Measurements from ENCODE around the gene HDLBP.

HDLBP gene

DNA sequence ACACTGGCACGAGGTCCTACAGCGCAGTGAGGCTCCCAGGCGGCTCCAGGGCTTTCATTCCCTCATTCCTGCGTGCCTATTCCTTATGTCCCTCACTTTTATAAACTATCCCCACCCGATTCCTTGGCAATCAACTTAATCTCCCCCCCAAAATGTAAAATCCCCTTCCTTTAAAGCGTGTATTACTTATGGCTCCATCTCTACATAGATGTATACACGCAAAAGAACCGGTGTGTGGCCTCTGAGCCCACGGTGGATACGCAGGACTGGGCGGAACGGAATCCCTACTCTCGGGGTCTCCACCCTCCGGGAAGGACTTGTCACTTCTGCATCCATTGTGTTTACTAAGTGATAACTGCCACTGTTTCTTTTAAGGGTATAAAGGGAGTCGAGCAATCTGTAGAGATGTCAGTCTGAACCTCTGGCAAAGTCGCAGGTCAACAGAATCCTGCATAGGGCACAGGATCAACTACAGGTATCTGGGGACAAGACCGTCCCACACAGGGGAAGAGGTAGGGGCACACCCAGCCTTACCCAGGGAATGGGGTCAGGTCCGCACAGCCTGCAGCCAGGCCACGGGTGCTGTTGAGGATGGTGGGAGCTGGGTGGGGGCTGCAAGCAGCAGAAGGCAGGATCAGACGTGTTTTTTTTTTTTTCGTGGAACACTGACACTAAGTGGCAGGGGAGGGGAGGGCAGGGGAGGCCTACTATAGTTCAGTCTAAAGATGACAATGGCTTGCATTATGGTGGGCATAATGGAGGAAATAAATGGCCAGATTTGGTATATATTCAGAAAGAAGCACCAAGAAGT is 42.1 kb downstream of the HDLBP start:
- no peak for DNase-seq

- peak; percentile 67 for DNase-seq
These were observed 42.9 kb downstream of the HDLBP start for GRCh38 chr2:241272303-241273209.

- peak; percentile 60 for DNase-seq
These were observed 43.7 kb downstream of the HDLBP start for GRCh38 chr2:241271706-241272302.

- DNase-seq, result no peak
These were observed 44.9 kb downstream of the HDLBP start for GRCh38 chr2:241270531-241270930.

GRCh38 chr2:241269707-241270520 is 45.6 kb downstream of the HDLBP start:
- DNase-seq, result no peak

- DNase-seq, result peak; percentile 21
These were observed 46.6 kb downstream of the HDLBP start for GRCh38 chr2:241268716-241269445.

DNA sequence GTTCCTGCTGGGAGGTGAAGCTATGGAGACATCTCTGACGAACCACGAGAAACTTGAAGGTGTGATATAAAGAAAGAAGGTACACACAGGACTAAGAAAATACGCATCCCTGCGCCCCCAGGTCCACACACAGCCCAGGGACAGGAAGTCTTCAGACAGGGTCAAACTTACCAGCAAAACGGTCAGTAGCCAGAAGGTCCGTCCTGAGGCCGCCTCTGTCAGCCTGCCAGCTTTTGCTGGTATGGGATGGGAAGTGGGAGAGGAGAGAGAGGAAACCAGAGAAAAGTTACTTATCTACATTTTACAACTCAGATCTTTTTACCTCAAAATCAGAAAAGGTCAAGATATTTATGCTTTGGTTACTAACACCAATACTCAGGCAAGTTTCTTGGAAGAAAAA is 47.2 kb downstream of the HDLBP start:
- DNase-seq, result no peak

- no peak for DNase-seq
These were observed 48.0 kb downstream of the HDLBP start for GRCh38 chr2:241267249-241268067.

DNA sequence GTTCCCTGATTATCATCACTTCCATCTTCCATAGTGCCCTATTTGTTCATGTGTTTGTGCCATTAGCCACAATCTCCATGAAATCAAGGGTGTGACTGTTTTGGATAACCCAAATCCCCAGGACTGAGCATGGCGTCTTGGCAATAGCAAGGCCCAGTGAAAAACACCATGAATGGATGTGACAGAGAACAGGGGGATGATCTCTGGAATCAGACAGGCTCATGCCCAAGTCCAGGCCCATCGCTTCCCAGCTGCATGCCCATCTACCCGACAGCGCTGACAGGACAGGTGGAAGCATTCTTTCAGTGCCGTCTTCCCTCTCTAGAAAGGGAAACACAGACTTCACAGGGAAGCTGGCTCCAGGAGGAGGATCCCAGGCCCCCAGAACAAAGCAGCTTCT is 50.0 kb downstream of the HDLBP start:
- no peak for DNase-seq

DNA sequence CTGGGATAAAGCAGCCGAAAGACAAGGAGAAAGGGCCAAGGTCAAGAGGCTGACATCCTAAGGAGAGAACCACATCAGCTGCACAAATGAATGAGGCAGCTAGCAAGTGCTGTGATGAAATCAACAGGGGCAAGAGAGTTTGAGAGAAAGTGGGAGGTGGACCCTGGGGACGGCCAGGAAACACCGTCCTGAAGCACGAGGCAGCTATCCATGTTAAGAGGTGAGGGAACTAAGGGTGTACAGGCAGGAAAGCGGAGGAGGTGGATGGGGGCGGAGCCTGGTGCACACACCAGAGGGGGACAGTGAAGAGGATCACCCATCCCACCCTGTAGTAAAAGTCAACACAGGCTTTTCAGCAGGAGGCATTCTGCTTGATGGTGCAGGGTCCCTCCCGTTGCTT is 52.4 kb downstream of the HDLBP start:
- DNase-seq, result no peak

DNA sequence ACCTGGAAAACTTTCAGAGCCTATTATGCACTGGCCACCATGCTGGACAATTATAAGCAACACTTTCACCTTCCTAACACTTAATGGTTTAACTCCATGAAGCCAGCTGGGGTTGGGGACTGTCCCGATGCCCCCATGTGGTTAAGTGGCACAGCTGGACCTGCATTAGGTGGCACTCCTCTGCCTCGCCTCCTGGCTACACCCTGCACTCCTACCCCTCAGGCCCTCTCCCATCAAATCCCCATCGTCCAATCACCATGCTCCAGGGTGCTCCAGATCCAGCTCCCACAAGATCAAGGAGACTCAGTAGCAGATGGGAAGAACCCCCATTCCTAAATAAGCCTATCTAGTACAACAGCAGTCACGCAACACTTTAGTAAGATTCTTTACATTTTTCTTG is 53.8 kb downstream of the HDLBP start:
- no peak for DNase-seq

DNA sequence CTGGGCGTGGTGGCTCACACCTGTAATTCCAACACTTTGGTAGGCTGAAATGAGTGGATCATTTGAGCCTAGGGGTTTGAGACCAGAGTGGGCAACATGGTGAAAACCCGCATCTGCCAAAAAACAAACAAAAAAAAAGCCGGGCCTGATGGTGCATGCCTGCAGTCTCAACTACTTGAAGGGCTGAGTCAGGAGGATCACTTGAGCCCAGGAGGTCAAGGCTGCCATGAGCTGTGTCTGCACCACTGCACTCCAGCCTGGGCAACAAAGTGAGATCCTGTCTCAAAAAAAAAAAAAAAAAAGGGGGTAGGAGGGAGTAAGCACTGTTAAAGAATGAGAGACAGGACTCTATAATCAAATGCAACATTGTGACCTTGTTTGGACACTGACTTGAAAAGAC is 54.6 kb downstream of the HDLBP start:
- DNase-seq, result no peak

GRCh38 chr2:241258505-241259280 is 56.8 kb downstream of the HDLBP start:
- no peak for DNase-seq

DNA sequence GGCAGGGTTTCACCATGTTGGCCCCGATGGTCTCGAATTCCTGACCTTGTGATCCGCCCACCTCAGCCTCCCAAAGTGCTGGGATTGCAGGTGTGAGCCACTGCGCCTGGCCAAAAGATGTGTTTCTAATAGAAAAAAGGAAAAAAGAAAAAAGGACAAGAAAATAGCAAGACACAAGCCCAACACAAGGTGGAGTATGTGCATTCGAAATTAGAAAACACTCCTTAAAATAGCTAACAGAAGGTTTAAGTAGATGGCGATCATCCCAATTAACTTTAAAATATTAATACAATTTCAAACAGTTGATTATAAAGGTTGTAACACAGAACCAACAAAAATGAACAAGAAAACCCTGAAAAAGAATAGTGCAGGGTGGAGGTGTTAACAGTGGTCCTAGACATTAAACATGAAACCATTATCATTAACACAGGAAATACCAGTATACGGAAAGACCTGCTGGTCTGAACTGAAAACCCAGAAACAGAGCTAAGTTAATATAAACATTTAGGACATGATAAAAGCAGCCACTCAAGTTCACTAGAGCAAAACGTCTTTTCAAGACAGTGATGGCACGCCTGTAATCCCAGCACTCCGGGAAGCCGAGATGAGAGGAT is 57.9 kb downstream of the HDLBP start:
- DNase-seq, result no peak

DNA sequence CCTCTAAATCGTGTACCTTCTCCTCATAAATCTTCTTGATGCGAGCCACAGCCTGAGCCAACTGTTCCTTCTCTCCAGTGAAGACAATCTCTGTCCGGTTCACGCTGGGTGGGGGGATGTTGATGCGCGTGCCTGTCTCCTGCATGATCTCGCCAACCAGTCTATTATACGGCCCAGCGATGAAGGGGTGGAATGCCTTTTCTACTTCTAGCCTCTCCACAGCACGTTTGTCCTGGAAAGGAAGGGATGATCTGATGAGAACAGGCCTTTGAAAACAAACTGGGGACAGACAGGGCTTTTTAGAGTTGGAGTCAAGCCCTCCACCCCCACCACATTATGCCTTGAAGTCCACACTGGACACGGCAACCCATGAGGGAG is 59.3 kb downstream of the HDLBP start:
- no peak for DNase-seq

DNA sequence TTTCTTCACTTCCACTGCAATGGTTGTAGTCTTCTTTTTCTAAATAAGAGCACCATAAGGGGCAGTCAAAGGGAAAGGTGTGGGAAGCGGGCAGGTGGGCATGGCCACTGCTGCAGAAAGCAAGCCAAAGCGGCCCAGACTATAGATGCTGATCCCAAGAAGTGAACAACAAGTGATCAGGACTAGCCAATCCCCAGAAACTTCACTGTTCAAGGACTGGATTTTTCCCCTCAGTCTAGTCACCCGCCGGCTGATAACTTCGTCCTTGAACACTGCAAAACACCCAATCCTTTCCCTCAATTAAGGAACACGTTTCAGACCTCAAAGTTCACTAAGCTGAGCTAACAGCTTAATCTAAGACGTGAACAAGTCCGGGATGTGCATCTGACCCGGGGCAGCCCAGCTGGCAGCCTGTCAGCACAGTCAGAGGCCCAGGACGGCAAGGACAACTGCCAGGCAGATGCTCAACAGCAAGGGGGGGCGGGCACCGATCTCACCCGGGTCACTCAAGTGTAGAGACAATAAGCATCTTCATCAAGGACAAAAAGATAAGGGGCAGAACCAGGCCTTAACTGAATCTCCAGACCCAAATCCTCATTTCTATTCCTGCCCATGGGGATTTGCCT is 59.8 kb downstream of the HDLBP start:
- DNase-seq, result no peak

- DNase-seq, result no peak
These were observed 60.5 kb downstream of the HDLBP start for GRCh38 chr2:241254904-241255351.

GRCh38 chr2:241252778-241253475 is 62.5 kb downstream of the HDLBP start:
- DNase-seq, result no peak

DNA sequence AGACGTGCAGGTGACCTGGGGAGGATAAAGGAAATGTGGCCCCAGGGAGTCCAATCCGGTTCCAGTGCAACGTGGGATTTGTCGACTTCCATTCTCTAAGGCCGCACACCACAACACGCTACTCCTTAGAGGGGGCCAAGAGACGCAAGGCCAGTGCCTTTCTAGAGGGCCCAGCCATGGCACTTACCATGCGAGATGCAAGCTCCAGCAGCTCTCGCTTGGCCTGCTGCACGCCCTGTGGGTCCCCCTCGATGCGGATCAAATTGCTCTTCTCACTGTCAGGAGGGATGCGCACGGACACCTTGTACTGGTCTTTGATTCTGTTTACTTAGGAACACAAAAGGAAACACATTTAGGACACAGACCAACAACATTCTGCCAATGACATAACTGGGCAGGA is 65.8 kb downstream of the HDLBP start:
- DNase-seq, result no peak

Measured in NCI-H226 (cell line).